Measurements from ENCODE around the gene C19orf85. TPM values are rescaled to one million over a fixed set of nuclear protein-coding genes. Genes with fewer than 3 reads are reported as not detected.

C19orf85 gene
- polyA plus RNA-seq, 1 of the 3 experiments (the other 2 are of a cell fraction) = not detected

DNA sequence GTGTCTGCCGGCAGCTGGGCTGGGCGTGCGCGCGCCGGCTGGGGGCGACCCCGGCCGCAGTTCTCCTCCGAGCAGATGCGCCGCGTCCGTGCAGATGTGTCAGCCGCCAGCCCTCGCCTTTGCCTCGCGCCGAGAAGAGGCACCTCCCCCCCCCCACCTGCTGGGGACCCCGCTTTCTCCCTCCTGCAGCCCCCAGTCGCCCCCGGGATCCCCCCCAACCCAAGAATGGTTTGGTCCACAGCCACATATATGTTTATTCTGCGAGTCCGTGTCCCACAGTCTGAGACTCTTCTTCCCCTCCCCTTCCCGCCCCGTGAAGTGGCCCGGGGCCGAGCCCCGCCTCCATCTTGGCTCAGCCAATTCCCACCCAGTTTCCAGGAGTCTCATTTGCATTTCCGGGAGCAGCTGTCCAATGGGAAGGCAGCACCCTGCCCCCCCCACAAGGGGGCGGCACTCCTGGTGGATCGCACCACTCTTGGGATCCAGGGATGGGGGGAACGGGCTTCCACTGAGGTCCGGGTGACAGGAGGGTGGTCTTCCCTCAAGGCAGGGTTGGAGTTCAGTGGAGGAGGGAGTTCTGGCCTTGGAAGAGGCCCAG is 11.7 kb downstream of the C19orf85 start:
- Histone ChIP-seq H3K4me2 (0 out of 2 replicates have a peak overlapping the region, but pooled peaks have one; percentile 68), H3K4me1 (ENCODE audit: control insufficient read depth in 1 of 2, insufficient read depth in 2 of 2, low read depth in 1 of 2, low read length in 1 of 2) (peaks cover 0 to 13% of the 10 kb centered on the region in 2 experiments; a peak in 2 of 4 replicates), H3K79me2 (ENCODE audit: insufficient read depth) (no peaks in the 10 kb centered on the region), H3F3A (replicated peaks; ENCODE audit: insufficient read depth) (peaks cover 13% of the 10 kb centered on the region), H3K9me2 (no peaks in the 10 kb centered on the region), H3K27ac (ENCODE audit: low read depth in 2 of 2, low read length in 1 of 2) (no peak overlapping the region), H3K36me3 (replicated peaks in 1 of 2; ENCODE audit: control insufficient read depth in 1 of 2, insufficient read depth in 2 of 2, low read length in 1 of 2) (no peaks in the 10 kb centered on the region), H2AFZ (ENCODE audit: low read depth) (no peak overlapping the region), H3K9ac (no peak overlapping the region), H4K20me1 (ENCODE audit: insufficient read depth) (peaks cover 15% of the 10 kb centered on the region), H3K27me3 (ENCODE audit: insufficient read depth) (peaks cover 11% of the 10 kb centered on the region), H3K4me3 (ENCODE audit: low read depth in 2 of 2, low read length in 1 of 2) (peak overlapping the region in 1 of 2 experiments; percentile 36; a peak in 2 of 4 replicates), H3K9me3 (no peaks in the 10 kb centered on the region)
- POLR2A ChIA-PET = interaction anchor here (1.1 kb wide), 1 partner anchor 9 kb away, joined by 5 read pairs; the partner anchor contains the start of gene ISOC2
- peak; percentile 98 for DNase-seq
- CTCF ChIA-PET = interaction anchor here (0.6 to 4.0 kb wide), 10 partner anchors 10 to 353 kb away, joined by 3 to 26 read pairs (median 5); no protein-coding TSS in a partner anchor
- TF ChIP-seq CHD2 (IDR thresholded peaks at IDR 0.05; ENCODE audit: low read length, partially characterized antibody) = peak; percentile 31
- TF ChIP-seq MXI1 (IDR thresholded peaks at IDR 0.05; ENCODE audit: low read depth, low read length) = peak; percentile 37; the same call in 1 of the 2 replicates
- TF ChIP-seq GABPA (IDR thresholded peaks at IDR 0.05; ENCODE audit: low read depth) = no peak
- TF ChIP-seq, protein P1, sequence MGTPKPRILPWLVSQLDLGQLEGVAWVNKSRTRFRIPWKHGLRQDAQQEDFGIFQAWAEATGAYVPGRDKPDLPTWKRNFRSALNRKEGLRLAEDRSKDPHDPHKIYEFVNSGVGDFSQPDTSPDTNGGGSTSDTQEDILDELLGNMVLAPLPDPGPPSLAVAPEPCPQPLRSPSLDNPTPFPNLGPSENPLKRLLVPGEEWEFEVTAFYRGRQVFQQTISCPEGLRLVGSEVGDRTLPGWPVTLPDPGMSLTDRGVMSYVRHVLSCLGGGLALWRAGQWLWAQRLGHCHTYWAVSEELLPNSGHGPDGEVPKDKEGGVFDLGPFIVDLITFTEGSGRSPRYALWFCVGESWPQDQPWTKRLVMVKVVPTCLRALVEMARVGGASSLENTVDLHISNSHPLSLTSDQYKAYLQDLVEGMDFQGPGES (IDR thresholded peaks at IDR 0.05; ENCODE audit: low read depth, low read length) = no peak
- WGBS (ENCODE audit: low lambda C conversion rate) = 23% methylated on average over 19 of the region's 34 CpGs

DNA sequence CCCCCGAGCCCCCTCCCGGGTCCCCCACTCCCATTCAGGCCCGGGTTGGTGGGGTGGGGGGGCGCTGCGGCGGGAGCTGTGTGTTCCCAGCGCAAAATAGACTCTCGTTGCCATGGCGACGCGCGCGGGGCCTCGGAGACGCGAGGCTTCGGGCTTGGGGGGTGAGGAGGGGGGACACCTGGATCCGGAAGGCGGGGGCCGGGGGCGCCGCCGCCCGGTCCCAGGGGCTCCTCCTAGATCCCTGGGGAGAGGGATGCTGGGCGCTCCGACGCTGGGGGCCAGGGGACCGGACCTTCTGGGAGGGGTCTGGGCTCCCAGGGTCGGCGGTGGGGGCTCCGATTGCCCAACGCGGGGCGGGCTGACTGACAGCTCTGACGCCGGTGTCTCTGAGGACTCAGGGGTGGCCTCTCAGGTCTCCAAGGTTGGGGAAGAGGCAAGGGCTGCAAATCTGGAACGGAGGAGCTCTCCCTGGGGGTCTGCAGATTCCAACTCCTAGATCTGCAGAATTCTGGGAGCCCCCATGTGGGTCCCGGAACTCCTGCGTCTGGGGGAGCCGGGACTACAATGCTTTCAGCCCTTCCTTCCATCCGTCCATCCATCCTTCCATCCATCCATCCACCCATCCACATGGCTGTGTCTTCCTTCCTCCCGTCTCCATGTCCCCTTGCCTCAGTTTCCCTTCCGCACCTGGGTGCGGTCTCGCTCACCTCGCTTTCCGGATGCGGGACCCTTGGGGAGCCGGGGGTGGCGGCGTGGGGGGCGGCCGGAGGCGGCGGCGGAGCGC is 12.4 kb downstream of the C19orf85 start:
- Histone ChIP-seq H2AFZ (ENCODE audit: low read depth) (no peak overlapping the region), H3K9me3 (no peaks in the 10 kb centered on the region), H3K4me1 (ENCODE audit: control insufficient read depth in 1 of 2, insufficient read depth in 2 of 2, low read depth in 1 of 2, low read length in 1 of 2) (peaks cover 0 to 14% of the 10 kb centered on the region in 2 experiments; a peak in 2 of 4 replicates), H3K27ac (ENCODE audit: low read depth in 2 of 2, low read length in 1 of 2) (no peak overlapping the region), H3K4me2 (peak overlapping the region; percentile 68; the same call in 1 of the 2 replicates), H3K4me3 (ENCODE audit: low read depth in 2 of 2, low read length in 1 of 2) (peak overlapping the region; percentile 32 to 36; a peak in 2 of 4 replicates), H4K20me1 (ENCODE audit: insufficient read depth) (peaks cover 17% of the 10 kb centered on the region), H3K9ac (no peak overlapping the region), H3F3A (replicated peaks; ENCODE audit: insufficient read depth) (peaks cover 15% of the 10 kb centered on the region), H3K79me2 (ENCODE audit: insufficient read depth) (no peaks in the 10 kb centered on the region), H3K27me3 (ENCODE audit: insufficient read depth) (peaks cover 16% of the 10 kb centered on the region), H3K36me3 (replicated peaks in 1 of 2; ENCODE audit: control insufficient read depth in 1 of 2, insufficient read depth in 2 of 2, low read length in 1 of 2) (no peaks in the 10 kb centered on the region), H3K9me2 (no peaks in the 10 kb centered on the region)
- TF ChIP-seq TAF1 (IDR thresholded peaks at IDR 0.05; ENCODE audit: borderline replicate concordance, low read depth, low read length) = no peak
- DNase-seq = peak; percentile 61
- WGBS (ENCODE audit: low lambda C conversion rate) = 12% methylated on average over 38 of the region's 57 CpGs
- ChIA-PET CTCF (interaction anchor here (0.6 to 4.0 kb wide), 9 partner anchors 11 to 311 kb away, joined by 3 to 26 read pairs (median 5); no protein-coding TSS in a partner anchor), POLR2A (interaction anchor here (1.1 kb wide), 1 partner anchor 10 kb away, joined by 5 read pairs; the partner anchor contains the start of gene ISOC2)

Measured in SK-N-SH (cell line).